ENCODE measurements around the gene UBE2D2.
"Not testable (repeated sequence)": the region's sequence is repeated elsewhere in the genome, so short reads cannot be mapped to it uniquely, and the experiment has no call there.

Gene UBE2D2

GRCh38 chr5:139611703-139612584 lies 50.8 kb downstream of the UBE2D2 start:
- no peak for DNase-seq (ENCODE audit: extremely low spot score)
- ChIA-PET POLR2A (no interaction called here), CTCF (interaction anchor here (1.0 to 1.8 kb wide), 3 partner anchors 22 to 91 kb away, joined by 3 to 4 read pairs (median 3); no protein-coding TSS in a partner anchor)
- no peak for TF ChIP-seq FOXA1 (IDR thresholded peaks at IDR 0.05)
- no peak for TF ChIP-seq FOXK2 (IDR thresholded peaks at IDR 0.05)
- no peak for TF ChIP-seq ZNF384 (IDR thresholded peaks at IDR 0.05)
- no peak for TF ChIP-seq SUZ12 (IDR thresholded peaks at IDR 0.05)
- no peak for TF ChIP-seq TARDBP (IDR thresholded peaks at IDR 0.05)
- no peak for TF ChIP-seq PKNOX1 (IDR thresholded peaks at IDR 0.05)
- TF ChIP-seq FOXM1 (IDR thresholded peaks at IDR 0.05; ENCODE audit: borderline replicate concordance), result no peak
- no peak for TF ChIP-seq NFRKB (IDR thresholded peaks at IDR 0.05)
- no peak for TF ChIP-seq HDGF (IDR thresholded peaks at IDR 0.05; ENCODE audit: borderline replicate concordance)
- no peak for TF ChIP-seq ARNT (IDR thresholded peaks at IDR 0.05)
- no peak for TF ChIP-seq LEF1 (IDR thresholded peaks at IDR 0.05; ENCODE audit: borderline replicate concordance)
- no peak for TF ChIP-seq L3MBTL2 (conservative IDR thresholded peaks at IDR 0.05)
- TF ChIP-seq BHLHE40 (IDR thresholded peaks at IDR 0.05; ENCODE audit: borderline replicate concordance), result no peak
- TF ChIP-seq CTBP1 (IDR thresholded peaks at IDR 0.05; ENCODE audit: borderline replicate concordance), result no peak

- TF ChIP-seq BHLHE40 (IDR thresholded peaks at IDR 0.05; ENCODE audit: borderline replicate concordance) (no peak), CTBP1 (IDR thresholded peaks at IDR 0.05; ENCODE audit: borderline replicate concordance) (no peak), LEF1 (IDR thresholded peaks at IDR 0.05; ENCODE audit: borderline replicate concordance) (no peak)
- CTCF ChIA-PET, result no interaction called here
- POLR2A ChIA-PET, result no interaction called here
- DNase-seq (ENCODE audit: extremely low spot score), result no peak
Observed at GRCh38 chr5:139619861-139620260, 58.7 kb downstream of the UBE2D2 start.

- POLR2A ChIA-PET; CTCF ChIA-PET; DNase-seq (ENCODE audit: extremely low spot score): not testable (repeated sequence)
Observed at GRCh38 chr5:139625398-139625797, 64.3 kb downstream of the UBE2D2 start.

GRCh38 chr5:139630855-139631254 lies 69.7 kb downstream of the UBE2D2 start:
- no peak for TF ChIP-seq L3MBTL2 (conservative IDR thresholded peaks at IDR 0.05)
- TF ChIP-seq SUZ12 (IDR thresholded peaks at IDR 0.05), result no peak
- no peak for TF ChIP-seq CTBP1 (IDR thresholded peaks at IDR 0.05; ENCODE audit: borderline replicate concordance)
- TF ChIP-seq ELF4 (IDR thresholded peaks at IDR 0.05), result no peak
- no peak for TF ChIP-seq BHLHE40 (IDR thresholded peaks at IDR 0.05; ENCODE audit: borderline replicate concordance)
- TF ChIP-seq ARNT (IDR thresholded peaks at IDR 0.05), result no peak
- no peak for TF ChIP-seq FOXA1 (IDR thresholded peaks at IDR 0.05)
- ChIA-PET CTCF (interaction anchor here (1.0 kb wide), 1 partner anchor 134 kb away, joined by 3 read pairs; no protein-coding TSS in a partner anchor), POLR2A (interaction anchor here (0.5 kb wide), 1 partner anchor 38 kb away, joined by 3 read pairs; no protein-coding TSS in a partner anchor)
- no peak for DNase-seq (ENCODE audit: extremely low spot score)

- ChIA-PET CTCF (interaction anchor here (0.6 to 1.2 kb wide), 7 partner anchors 23 to 139 kb away, joined by 3 to 11 read pairs (median 3); no protein-coding TSS in a partner anchor), POLR2A (interaction anchor here (0.5 kb wide), 1 partner anchor 38 kb away, joined by 3 read pairs; no protein-coding TSS in a partner anchor)
- DNase-seq (ENCODE audit: extremely low spot score), result no peak
- TF ChIP-seq TARDBP (IDR thresholded peaks at IDR 0.05), result no peak
- TF ChIP-seq SP1 (IDR thresholded peaks at IDR 0.05), result no peak
- TF ChIP-seq BHLHE40 (IDR thresholded peaks at IDR 0.05; ENCODE audit: borderline replicate concordance), result no peak
- no peak for TF ChIP-seq CTBP1 (IDR thresholded peaks at IDR 0.05; ENCODE audit: borderline replicate concordance)
- TF ChIP-seq ZNF384 (IDR thresholded peaks at IDR 0.05), result no peak
- TF ChIP-seq FOXK2 (IDR thresholded peaks at IDR 0.05), result no peak
- TF ChIP-seq HDGF (IDR thresholded peaks at IDR 0.05; ENCODE audit: borderline replicate concordance), result no peak
- TF ChIP-seq L3MBTL2 (conservative IDR thresholded peaks at IDR 0.05), result no peak
- no peak for TF ChIP-seq ARNT (IDR thresholded peaks at IDR 0.05)
- no peak for TF ChIP-seq PKNOX1 (IDR thresholded peaks at IDR 0.05)
- TF ChIP-seq SUZ12 (IDR thresholded peaks at IDR 0.05), result no peak
- no peak for TF ChIP-seq NFRKB (IDR thresholded peaks at IDR 0.05)
Observed at GRCh38 chr5:139631520-139632165, 70.5 kb downstream of the UBE2D2 start.

GRCh38 chr5:139633295-139634027 lies 72.3 kb downstream of the UBE2D2 start:
- TF ChIP-seq TARDBP (IDR thresholded peaks at IDR 0.05) (peak; percentile 56), FOXM1 (IDR thresholded peaks at IDR 0.05; ENCODE audit: borderline replicate concordance) (no peak)
- peak; percentile 85 for DNase-seq (ENCODE audit: extremely low spot score)
- POLR2A ChIA-PET, result interaction anchor here (1.1 kb wide), 1 partner anchor 72 kb away, joined by 3 read pairs; the partner anchor contains the start of gene UBE2D2
- CTCF ChIA-PET, result interaction anchor here (0.6 to 3.3 kb wide), 24 partner anchors 9 to 622 kb away, joined by 3 to 25 read pairs (median 4); partner anchors contain the start of gene CXXC5

Data from HEK293T (cell line).